RWPE2 (cell line): Measurements from ENCODE around the gene PLD4.

ENCODE experiments used
- ATAC-seq: fragments of 200-7000 bp; cut with Tn5 transposase; 3 replicates; pipeline ENCODE4 v1.9.1; 2021; ENCODE audit warnings: low read depth
- DNase-seq: peaks from one replicate; pipeline ENCODE4 v3.0.0-alpha.2; 2020; ENCODE audit warnings: low spot score
- H3K27ac ChIP-seq: fragments of 450-650 bp; 2 replicates; pipeline ENCODE4 v1.5.1; 2017; ENCODE audit warnings: mild to moderate bottlenecking; ENCODE audit not compliant: poor library complexity, severe bottlenecking
- H3K27me3 ChIP-seq: fragments of 250-450 bp; sonication (Bioruptor Pico); 2 replicates; pipeline ENCODE4 v1.5.1; 2021; ENCODE audit warnings: mild to moderate bottlenecking, moderate library complexity; ENCODE audit not compliant: insufficient read depth, poor library complexity, severe bottlenecking
- H3K36me3 ChIP-seq: fragments of 250-450 bp; sonication (Bioruptor Pico); 2 replicates; pipeline ENCODE4 v1.5.1; 2020; ENCODE audit warnings: low read depth, mild to moderate bottlenecking, moderate library complexity
- H3K4me1 ChIP-seq: fragments of 250-450 bp; sonication (Bioruptor Pico); 2 replicates; pipeline ENCODE4 v1.5.1; 2021; ENCODE audit warnings: mild to moderate bottlenecking, moderate library complexity; ENCODE audit not compliant: insufficient read depth, poor library complexity, severe bottlenecking
- H3K4me3 ChIP-seq: fragments of 250-450 bp; sonication (Bioruptor Pico); 2 replicates; pipeline ENCODE4 v1.5.1; 2021; ENCODE audit warnings: mild to moderate bottlenecking, moderate library complexity; ENCODE audit not compliant: severe bottlenecking
- H3K9me3 ChIP-seq: fragments of 250-450 bp; sonication (Bioruptor Pico); 2 replicates; pipeline ENCODE4 v1.5.1; 2021; ENCODE audit warnings: mild to moderate bottlenecking, moderate library complexity; ENCODE audit not compliant: severe bottlenecking
- CTCF ChIP-seq: fragments of 450-650 bp; IDR thresholded peaks from one replicate; pipeline ENCODE4 v1.5.1; 2017; ENCODE audit warnings: mild to moderate bottlenecking, moderate library complexity; ENCODE audit not compliant: poor library complexity, severe bottlenecking

The PLD4 gene

GRCh38 chr14:104894331-104895206 is 30.1 kb upstream of the PLD4 start:
- Histone ChIP-seq H3K4me1 (no peaks in the 10 kb centered on the region), H3K4me3 (no peak overlapping the region), H3K27me3 (no peaks in the 10 kb centered on the region), H3K9me3 (no peaks in the 10 kb centered on the region), H3K36me3 (peaks cover 9% of the 10 kb centered on the region), H3K27ac (no peak overlapping the region)
- ATAC-seq: no peak
- no peak for DNase-seq
- no peak for TF ChIP-seq CTCF

GRCh38 chr14:104895207-104895785 is 29.4 kb upstream of the PLD4 start:
- no peak for ATAC-seq
- H3K27me3 ChIP-seq: no peaks in the 10 kb centered on the region
- no peak overlapping the region for H3K27ac ChIP-seq
- H3K4me1 ChIP-seq: no peaks in the 10 kb centered on the region
- H3K36me3 ChIP-seq: peaks cover 9% of the 10 kb centered on the region; the same call in 1 of the 2 replicates
- DNase-seq: no peak
- no peak overlapping the region for H3K4me3 ChIP-seq
- TF ChIP-seq CTCF: no peak
- H3K9me3 ChIP-seq: no peaks in the 10 kb centered on the region

- H3K4me1 ChIP-seq: no peaks in the 10 kb centered on the region
- ATAC-seq: no peak; the same call in 2 of the 3 replicates
These were observed 28.7 kb upstream of the PLD4 start for GRCh38 chr14:104895786-104896661.

More at GRCh38 chr14:104895786-104896661, 28.7 kb upstream of the PLD4 start:
- TF ChIP-seq CTCF: no peak
- Histone ChIP-seq H3K9me3 (no peaks in the 10 kb centered on the region), H3K27ac (no peak overlapping the region), H3K4me3 (no peak overlapping the region), H3K36me3 (peaks cover 9% of the 10 kb centered on the region; the same call in 1 of the 2 replicates), H3K27me3 (no peaks in the 10 kb centered on the region)
- DNase-seq: no peak
